GM12878 (cell line): ENCODE data around the gene DUSP12. TPM values are rescaled to one million over a fixed set of nuclear protein-coding genes. Genes with fewer than 3 reads are reported as not detected.
A peak's percentile ranks its signal among the peaks of the same experiment; 100 is the strongest.

ENCODE experiments used
- BACH1 ChIP-seq: fragments of 450-650 bp; IDR thresholded peaks from 2 replicates; pipeline ENCODE4 v1.6.1; 2017; ENCODE audit warnings: mild to moderate bottlenecking, borderline replicate concordance
- BCL11A ChIP-seq: IDR thresholded peaks from 2 replicates; pipeline ENCODE4 v1.6.1; 2011; ENCODE audit warnings: low read depth, low read length
- CREB1 ChIP-seq: IDR thresholded peaks from 2 replicates; pipeline ENCODE4 v1.6.1; 2012; ENCODE audit warnings: low read depth, mild to moderate bottlenecking, inconsistent platforms
- MXI1 ChIP-seq: fragments of 150-350 bp; IDR thresholded peaks from 2 replicates; pipeline ENCODE4 v1.6.1; 2011; ENCODE audit warnings: low read depth, mild to moderate bottlenecking, inconsistent platforms, low read length, improper control_type of control experiment
- NR2F1 ChIP-seq: fragments of 450-650 bp; conservative IDR thresholded peaks from 2 replicates; pipeline ENCODE4 v1.6.1; 2017; ENCODE audit warnings: mild to moderate bottlenecking
- PAX8 ChIP-seq: fragments of 450-650 bp; IDR thresholded peaks from 2 replicates; pipeline ENCODE4 v1.6.1; 2017; ENCODE audit warnings: mild to moderate bottlenecking, moderate library complexity
- SIX5 ChIP-seq: IDR thresholded peaks from 2 replicates; pipeline ENCODE4 v1.6.1; 2011; ENCODE audit warnings: mild to moderate bottlenecking, low read depth, low read length, moderate library complexity; ENCODE audit not compliant: severe bottlenecking
- SMARCA5 ChIP-seq: fragments of 450-650 bp; IDR thresholded peaks from 2 replicates; pipeline ENCODE4 v1.6.1; 2017; ENCODE audit warnings: mild to moderate bottlenecking
- TBL1XR1 ChIP-seq: IDR thresholded peaks from 2 replicates; pipeline ENCODE4 v1.6.1; 2012; ENCODE audit warnings: low read depth, low read length, improper control_type of control experiment
- ZNF217 ChIP-seq: fragments of 450-650 bp; IDR thresholded peaks from 2 replicates; pipeline ENCODE4 v1.6.1; 2017; ENCODE audit warnings: antibody characterized with exemption, mild to moderate bottlenecking
- polyA plus RNA-seq, 11 experiments: library from polyadenylated mRNA; depleted of rRNA in 4 of 11; unstranded in 6 of 11; stranded (reverse) in 5 of 11; fragments of >200 nt; fragmentation: Nextera tagmentation in 4 of 11; fragmentation: Illumina TruSeq in 1 of 11; extraction: Ambion mirVana in 4 of 11; extraction: Trizol in 1 of 11; gene quantifications; 1 replicate in 1 of 11; 2 replicates in 10 of 11; pipeline versions ENCODE4 v1.2.1 to v1.2.3, GENCODE V29; 2011 to 2016; ENCODE audit warnings: inconsistent platforms in 2 of 11, missing spikeins in 2 of 11, low read depth in 1 of 11
- total RNA-seq, 4 experiments: library from RNA; depleted of rRNA in 3 of 4; stranded (reverse); fragments of >200 nt in 3 of 4; fragmentation: Illumina TruSeq in 1 of 4; extraction: Trizol in 1 of 4; gene quantifications; 2 replicates each; pipeline versions ENCODE4 v1.2.1 to v1.2.3, GENCODE V29; 2013 to 2021
- TF ChIP-seq, protein P1 (sequence below): IDR thresholded peaks from 2 replicates; pipeline ENCODE4 v1.6.1; 2011; ENCODE audit warnings: borderline replicate concordance, low read depth, mild to moderate bottlenecking, moderate library complexity, low read length; ENCODE audit not compliant: insufficient read depth, poor library complexity, severe bottlenecking
- TF ChIP-seq, protein P2 (sequence below): fragments of 450-650 bp; IDR thresholded peaks from 2 replicates; pipeline ENCODE4 v1.6.1; 2016; ENCODE audit warnings: mild to moderate bottlenecking

DUSP12 gene
- total and polyA plus RNA-seq, 10 of the 15 experiments (the other 5 are each of a cell fraction or from before 2014, with no cell fraction given): 7.0 to 51.5 (median 35.4) TPM

DNA sequence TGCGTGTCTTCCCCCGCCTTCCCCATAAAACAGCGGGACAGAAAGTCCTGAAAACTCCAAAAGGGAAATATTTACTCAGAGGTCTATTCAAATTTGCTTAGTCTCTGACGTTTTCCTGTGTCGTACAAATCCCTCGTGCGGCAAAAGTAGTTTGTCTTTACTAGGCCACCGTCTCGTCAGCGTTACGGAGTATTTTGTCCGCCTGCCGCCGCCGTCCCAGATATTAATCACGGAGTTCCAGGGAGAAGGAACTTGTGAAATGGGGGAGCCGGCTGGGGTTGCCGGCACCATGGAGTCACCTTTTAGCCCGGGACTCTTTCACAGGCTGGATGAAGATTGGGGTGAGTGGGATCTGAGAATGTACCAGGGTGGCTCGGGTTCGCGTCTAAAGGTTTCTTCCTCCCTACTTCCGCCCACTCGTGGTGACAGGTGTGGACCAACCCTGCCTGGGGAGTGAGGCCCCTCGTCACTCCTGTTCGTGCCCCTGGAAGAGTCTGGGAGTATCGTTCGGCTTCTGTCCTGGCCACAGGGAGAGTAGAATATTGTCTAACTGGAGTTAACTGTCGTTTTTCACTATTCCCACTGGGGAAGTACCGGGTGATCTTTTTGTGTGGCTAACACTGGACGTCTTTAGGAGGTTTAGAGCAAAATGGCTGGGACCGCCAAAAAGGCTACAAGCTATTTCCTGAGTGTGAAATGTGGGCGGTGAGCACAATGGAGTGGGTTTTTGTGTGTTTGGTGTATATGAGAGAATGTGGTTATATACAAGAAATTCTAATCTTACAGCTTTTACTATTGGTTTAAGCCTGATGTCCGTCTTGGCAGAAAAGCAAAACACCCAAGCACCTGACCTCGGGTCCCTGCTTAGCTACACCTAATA, 16.8 kb downstream of the DUSP12 start, which contains the start of gene ATF6 (continued):
- TF ChIP-seq, protein P1, sequence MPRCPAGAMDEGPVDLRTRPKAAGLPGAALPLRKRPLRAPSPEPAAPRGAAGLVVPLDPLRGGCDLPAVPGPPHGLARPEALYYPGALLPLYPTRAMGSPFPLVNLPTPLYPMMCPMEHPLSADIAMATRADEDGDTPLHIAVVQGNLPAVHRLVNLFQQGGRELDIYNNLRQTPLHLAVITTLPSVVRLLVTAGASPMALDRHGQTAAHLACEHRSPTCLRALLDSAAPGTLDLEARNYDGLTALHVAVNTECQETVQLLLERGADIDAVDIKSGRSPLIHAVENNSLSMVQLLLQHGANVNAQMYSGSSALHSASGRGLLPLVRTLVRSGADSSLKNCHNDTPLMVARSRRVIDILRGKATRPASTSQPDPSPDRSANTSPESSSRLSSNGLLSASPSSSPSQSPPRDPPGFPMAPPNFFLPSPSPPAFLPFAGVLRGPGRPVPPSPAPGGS: no peak
- TF ChIP-seq BCL11A (no peak), SIX5 (peak; percentile 59), CREB1 (peak; percentile 98), MXI1 (no peak), TBL1XR1 (peak; percentile 41; the same call in 1 of the 2 replicates), SMARCA5 (peak; percentile 61; the same call in 1 of the 2 replicates), ZNF217 (0 out of 2 replicates have a peak, but pooled peaks have one; percentile 52), NR2F1 (peak; percentile 51), PAX8 (no peak), BACH1 (peak; percentile 95)
- TF ChIP-seq, protein P2, sequence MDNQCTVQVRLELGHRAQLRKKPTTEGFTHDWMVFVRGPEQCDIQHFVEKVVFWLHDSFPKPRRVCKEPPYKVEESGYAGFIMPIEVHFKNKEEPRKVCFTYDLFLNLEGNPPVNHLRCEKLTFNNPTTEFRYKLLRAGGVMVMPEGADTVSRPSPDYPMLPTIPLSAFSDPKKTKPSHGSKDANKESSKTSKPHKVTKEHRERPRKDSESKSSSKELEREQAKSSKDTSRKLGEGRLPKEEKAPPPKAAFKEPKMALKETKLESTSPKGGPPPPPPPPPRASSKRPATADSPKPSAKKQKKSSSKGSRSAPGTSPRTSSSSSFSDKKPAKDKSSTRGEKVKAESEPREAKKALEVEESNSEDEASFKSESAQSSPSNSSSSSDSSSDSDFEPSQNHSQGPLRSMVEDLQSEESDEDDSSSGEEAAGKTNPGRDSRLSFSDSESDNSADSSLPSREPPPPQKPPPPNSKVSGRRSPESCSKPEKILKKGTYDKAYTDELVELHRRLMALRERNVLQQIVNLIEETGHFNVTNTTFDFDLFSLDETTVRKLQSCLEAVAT: peak; percentile 77; the same call in 1 of the 2 replicates
